ENCODE results near the gene PLA2G12B. TPM values are rescaled to one million over a fixed set of nuclear protein-coding genes. Genes with fewer than 3 reads are reported as not detected.
"Not testable (repeated sequence)": the region's sequence is repeated elsewhere in the genome, so short reads cannot be mapped to it uniquely, and the experiment has no call there.

The PLA2G12B gene, protein sequence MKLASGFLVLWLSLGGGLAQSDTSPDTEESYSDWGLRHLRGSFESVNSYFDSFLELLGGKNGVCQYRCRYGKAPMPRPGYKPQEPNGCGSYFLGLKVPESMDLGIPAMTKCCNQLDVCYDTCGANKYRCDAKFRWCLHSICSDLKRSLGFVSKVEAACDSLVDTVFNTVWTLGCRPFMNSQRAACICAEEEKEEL
- total RNA-seq = not detected

DNA sequence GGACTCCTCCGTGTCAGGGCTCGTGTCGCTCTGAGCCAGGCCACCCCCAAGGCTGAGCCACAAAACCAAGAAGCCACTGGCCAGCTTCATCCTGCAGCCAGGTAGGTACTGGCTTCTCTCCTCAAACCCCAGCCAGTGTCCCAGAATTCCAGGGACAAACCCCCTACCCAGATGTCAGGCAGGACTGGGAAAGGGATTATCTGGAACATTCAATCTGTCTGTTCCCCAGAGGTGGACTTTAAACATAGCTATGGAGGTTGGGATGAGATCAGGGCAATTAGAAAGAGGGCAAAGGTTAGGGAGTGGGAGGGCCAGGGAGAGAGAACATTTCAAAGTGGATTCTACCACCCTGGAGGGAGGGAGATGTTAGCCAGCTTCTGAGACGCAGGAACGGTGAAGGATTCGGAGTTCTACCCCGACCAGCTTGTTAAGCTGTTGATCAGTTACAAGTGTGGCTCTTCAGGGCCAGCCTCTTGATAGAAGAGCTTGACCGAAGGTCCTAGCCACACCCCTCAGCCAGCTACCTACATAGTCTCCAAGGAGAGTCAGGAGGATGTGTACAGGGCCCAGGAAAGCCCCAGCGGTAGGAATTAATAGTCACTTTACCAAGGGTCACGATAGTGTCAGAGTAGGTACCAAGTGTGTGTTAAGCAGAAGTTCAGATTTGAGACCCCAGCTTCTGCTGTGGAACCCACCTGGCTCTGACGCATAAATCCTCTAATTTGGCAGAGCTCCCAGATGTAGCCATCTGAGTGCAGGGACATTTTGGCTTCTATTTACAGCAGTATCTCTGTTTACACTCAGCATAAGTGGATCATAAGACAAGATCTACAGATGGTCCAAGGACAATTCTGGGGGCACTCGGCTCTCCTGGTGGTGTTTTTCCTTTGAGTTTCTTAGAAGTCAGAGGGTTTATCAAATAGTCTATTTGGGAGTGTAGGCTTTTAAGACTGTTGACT lies at the start of gene PLA2G12B:
TSS of gene PLA2G12B (minus strand) at position 211 of the 959 bp plus-strand sequence. CDS start at position 90, 121 bp downstream.
- no peaks in the 10 kb centered on the region for H3K36me3 Mint-ChIP-seq
- H3K27me3 Mint-ChIP-seq = peaks cover 12% of the 10 kb centered on the region
- no peak within 1 kb of the TSS for H3K27ac Mint-ChIP-seq
- DNase-seq = no peak
- H3K4me3 Mint-ChIP-seq = no peak within 1 kb of the TSS
- POLR2A ChIA-PET = no interaction called here
- no peaks in the 10 kb centered on the region for H3K4me1 Mint-ChIP-seq
- no peak for ATAC-seq (ENCODE audit: low read depth)
- H3K9me3 Mint-ChIP-seq = no peaks in the 10 kb centered on the region

DNA sequence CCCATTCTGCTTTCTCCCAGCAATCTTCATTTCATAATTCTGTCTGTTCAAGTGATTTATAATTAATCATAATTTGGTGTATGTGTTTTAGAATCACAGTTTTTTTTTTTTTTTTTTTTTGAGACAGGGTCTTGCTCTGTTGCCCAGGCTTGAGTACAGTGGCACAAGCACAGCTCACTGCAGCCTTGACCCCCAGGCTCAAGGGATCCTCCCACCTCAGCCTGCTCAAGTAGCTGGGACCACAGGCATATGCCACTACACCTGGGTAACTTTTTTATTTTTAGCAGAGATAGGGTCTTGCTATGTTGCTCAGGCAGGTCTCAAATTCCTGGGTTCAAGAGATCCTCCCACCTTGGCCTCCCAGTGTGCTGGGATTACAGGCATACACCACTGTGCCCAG lies 49.2 kb upstream of the PLA2G12B start:
- no peaks in the 10 kb centered on the region for H3K4me1 Mint-ChIP-seq
- no peak overlapping the region for H3K4me3 Mint-ChIP-seq
- no peaks in the 10 kb centered on the region for H3K27me3 Mint-ChIP-seq
- H3K36me3 Mint-ChIP-seq = peaks cover 38% of the 10 kb centered on the region
- H3K27ac Mint-ChIP-seq = no peak overlapping the region
- no peak for DNase-seq
- peaks cover 3% of the 10 kb centered on the region for H3K9me3 Mint-ChIP-seq
- no peak for ATAC-seq (ENCODE audit: low read depth)
- POLR2A ChIA-PET = no interaction called here

DNA sequence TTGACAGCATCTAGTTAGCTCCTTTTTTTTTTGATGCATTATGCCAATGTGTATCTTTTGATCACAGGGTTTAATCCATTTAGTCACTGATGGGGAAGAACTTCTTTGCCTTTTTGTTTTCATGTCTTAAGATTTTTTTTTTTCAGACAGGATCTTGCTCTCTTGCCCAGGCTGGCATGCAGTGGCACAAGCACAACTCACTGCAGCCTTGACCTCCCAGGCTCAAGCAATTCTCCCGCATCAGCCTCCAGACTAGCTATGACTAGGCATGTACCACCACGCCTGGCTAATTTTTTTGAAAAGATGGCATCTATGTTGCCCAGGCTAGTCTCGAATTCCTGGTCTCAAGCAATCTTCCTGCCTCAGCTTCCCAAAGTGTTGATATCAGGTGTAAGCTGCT lies 46.4 kb upstream of the PLA2G12B start:
- DNase-seq = no peak
- no peak for ATAC-seq (ENCODE audit: low read depth)
- Mint-ChIP-seq H3K27ac (no peak overlapping the region), H3K4me3 (no peak overlapping the region), H3K36me3 (peaks cover 36% of the 10 kb centered on the region), H3K27me3 (no peaks in the 10 kb centered on the region), H3K9me3 (peaks cover 7% of the 10 kb centered on the region), H3K4me1 (no peaks in the 10 kb centered on the region)
- POLR2A ChIA-PET = no interaction called here

DNA sequence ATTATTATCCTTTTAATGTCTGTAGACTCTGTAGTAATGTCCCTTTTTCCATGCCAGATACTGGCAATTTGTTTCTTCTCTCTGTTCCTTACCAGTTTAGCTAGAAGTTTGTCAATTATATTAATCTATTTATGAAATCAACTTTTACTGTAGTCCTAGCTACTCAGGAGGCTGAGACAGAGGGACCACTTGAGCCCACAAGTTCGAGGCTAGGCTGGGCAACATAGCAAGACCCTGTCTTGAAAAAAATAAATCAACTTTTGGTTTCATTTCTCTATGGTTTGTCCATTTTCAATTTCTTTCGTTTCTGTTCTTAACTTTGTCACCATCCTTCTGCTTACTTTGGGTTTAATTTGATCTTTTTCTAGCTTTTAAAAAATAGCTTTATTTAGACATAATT lies 42.5 kb upstream of the PLA2G12B start:
- peaks cover 54% of the 10 kb centered on the region for H3K36me3 Mint-ChIP-seq

DNA sequence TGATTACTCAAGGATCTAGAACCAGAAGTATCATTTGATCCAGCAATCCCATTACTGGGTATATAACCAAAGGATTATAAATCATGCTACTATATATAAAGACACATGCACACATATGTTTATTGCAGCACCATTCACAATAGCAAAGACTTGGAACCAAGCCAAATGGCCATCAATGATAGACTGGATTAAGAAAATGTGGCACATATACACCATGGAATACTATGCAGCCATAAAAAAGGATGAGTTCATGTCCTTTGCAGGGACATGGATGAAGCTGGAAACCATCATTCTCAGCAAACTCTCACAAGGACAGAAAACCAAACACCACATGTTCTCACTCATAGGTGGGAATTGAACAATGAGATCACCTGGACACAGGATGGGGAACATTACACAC lies 40.9 kb upstream of the PLA2G12B start:
- DNase-seq; POLR2A ChIA-PET; H3K27me3 Mint-ChIP-seq; H3K4me3 Mint-ChIP-seq; H3K4me1 Mint-ChIP-seq; H3K27ac Mint-ChIP-seq; ATAC-seq (ENCODE audit: low read depth): not testable (repeated sequence)
- peaks cover 15% of the 10 kb centered on the region for H3K9me3 Mint-ChIP-seq
- H3K36me3 Mint-ChIP-seq = peaks cover 49% of the 10 kb centered on the region

More for the DNA sequence above, 42.5 kb upstream of the PLA2G12B start:
- POLR2A ChIA-PET = no interaction called here
- ATAC-seq (ENCODE audit: low read depth) = no peak
- no peak overlapping the region for H3K4me3 Mint-ChIP-seq
- DNase-seq = no peak
- peaks cover 15% of the 10 kb centered on the region for H3K9me3 Mint-ChIP-seq
- no peaks in the 10 kb centered on the region for H3K27me3 Mint-ChIP-seq
- H3K4me1 Mint-ChIP-seq = peaks cover 2% of the 10 kb centered on the region
- H3K27ac Mint-ChIP-seq = no peak overlapping the region

DNA sequence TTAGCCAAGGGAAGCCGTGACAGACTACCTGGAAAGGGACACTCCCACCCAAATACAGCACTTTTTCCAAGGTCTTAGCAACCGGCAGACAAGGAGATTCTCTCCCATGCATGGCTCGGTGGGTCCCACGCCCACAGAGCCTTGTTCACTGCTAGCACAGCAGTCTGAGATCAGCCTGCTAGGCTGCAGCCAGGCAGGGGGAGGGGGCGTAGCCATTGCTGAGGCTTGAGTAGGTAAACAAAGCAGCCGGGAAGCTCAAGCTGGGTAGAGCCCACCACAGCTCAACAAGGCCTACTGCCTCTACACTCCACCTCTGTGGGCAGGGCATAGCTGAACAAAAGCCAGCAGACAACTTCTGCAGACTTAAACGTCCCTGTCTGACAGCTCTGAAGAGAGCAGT lies 35.2 kb upstream of the PLA2G12B start:
- ATAC-seq (ENCODE audit: low read depth); H3K27ac Mint-ChIP-seq; POLR2A ChIA-PET; H3K4me3 Mint-ChIP-seq; H3K4me1 Mint-ChIP-seq; DNase-seq; H3K27me3 Mint-ChIP-seq; H3K9me3 Mint-ChIP-seq: not testable (repeated sequence)
- H3K36me3 Mint-ChIP-seq = peaks cover 43% of the 10 kb centered on the region

DNA sequence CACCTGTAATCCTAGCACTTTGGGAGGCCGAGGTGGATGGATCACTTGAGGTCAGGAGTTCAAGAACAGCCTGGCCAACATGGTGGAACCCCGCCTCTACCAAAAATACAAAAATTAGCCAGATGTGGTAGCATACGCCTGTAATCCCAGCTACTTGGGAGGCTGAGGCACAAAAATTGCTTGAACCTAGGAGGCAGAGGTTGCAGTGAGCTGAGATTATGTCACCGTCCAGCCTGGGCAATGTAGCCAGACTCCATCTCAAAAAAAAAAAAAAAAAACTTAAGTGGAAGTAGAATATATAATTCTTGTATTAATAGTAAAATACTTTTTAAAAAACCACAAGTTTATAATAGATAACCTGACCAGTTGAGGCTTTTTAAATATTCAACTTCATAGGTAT lies 30.0 kb upstream of the PLA2G12B start:
- Mint-ChIP-seq H3K36me3 (peaks cover 25% of the 10 kb centered on the region), H3K9me3 (peaks cover 10% of the 10 kb centered on the region)
- H3K27me3 Mint-ChIP-seq; H3K4me1 Mint-ChIP-seq; H3K27ac Mint-ChIP-seq; DNase-seq; ATAC-seq (ENCODE audit: low read depth); POLR2A ChIA-PET; H3K4me3 Mint-ChIP-seq: not testable (repeated sequence)

DNA sequence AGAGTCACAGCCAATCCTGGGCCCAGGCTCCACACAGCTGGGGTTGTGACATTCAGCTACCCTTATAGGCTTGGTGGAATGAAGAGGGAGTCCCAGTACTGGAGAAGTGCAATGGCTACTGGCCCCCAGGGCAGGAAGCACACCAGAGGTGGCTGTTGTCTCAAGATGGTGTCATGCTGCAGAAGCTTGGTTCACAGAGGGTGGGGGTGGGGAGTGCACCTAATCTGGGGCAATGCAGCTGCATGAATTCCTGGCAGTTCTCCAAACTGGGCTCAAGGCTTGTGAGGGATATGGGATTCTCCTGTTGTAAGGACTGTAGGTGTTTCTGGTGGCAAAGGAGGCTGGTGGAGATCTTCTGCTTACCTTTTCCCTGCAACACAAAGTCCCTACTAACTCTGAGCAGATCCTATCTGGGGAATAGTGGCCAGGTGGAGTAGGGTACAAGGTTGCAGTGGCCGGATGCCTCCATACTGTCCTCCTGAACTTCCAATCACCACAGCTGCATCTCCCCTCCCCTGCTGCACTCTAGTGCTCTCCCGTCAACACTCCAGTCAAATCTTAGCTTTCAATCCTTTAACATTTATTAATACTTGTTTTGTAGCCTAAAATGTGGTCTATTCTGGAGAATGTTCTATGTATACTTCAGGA lies 27.4 kb upstream of the PLA2G12B start:
- no peak overlapping the region for H3K27ac Mint-ChIP-seq
- H3K27me3 Mint-ChIP-seq = peaks cover 4% of the 10 kb centered on the region
- H3K4me1 Mint-ChIP-seq = no peaks in the 10 kb centered on the region
- H3K4me3 Mint-ChIP-seq = no peak overlapping the region
- peaks cover 24% of the 10 kb centered on the region for H3K9me3 Mint-ChIP-seq
- POLR2A ChIA-PET = no interaction called here
- DNase-seq (no peak), ATAC-seq (ENCODE audit: low read depth) (no peak)
- peaks cover 13% of the 10 kb centered on the region for H3K36me3 Mint-ChIP-seq

DNA sequence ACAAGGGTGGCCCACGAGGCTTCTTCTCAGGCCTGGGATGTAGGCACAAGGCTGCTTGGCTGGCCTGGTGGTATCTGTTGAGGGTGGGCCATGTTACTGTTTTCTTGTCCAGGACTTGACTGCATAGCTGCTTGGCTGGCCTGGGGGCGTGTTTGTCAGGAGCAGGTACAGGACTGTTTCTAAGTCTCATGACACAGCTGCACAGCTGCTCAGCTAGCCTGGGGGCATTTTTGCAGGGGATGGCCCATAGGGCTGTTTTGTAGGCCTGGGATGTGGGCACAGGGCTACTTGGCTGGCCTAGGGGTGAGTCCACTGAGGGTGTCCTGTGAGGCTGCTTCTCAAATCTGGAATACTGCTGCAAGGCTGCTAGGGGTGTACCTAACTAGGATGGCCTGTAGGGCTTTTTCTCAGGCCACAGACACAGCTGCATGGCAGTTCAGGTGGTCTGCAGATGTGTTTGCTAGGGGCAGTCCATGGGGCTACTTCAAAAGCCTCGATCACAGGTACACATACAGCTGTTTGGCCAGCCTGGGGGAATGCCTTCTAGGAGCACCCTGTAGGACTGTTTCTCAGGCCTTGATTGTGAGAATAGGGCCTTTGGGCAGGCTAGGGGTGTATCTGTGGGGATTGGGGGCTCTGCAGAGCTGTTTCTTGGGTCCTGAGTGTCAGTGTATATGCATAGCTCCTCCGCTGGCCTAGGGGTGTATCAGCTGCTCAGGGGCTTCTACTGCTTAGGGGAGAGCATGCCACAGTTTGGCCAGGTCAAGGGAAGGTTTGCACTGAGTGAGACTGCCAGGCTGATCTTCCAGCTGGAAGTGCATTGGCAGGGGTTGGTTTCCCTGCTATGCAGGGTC lies 26.6 kb upstream of the PLA2G12B start:
- Mint-ChIP-seq H3K4me3 (no peak overlapping the region), H3K4me1 (no peaks in the 10 kb centered on the region), H3K36me3 (peaks cover 14% of the 10 kb centered on the region), H3K27ac (no peak overlapping the region), H3K27me3 (peaks cover 8% of the 10 kb centered on the region), H3K9me3 (peaks cover 26% of the 10 kb centered on the region)
- DNase-seq (no peak), ATAC-seq (ENCODE audit: low read depth) (no peak)
- POLR2A ChIA-PET = no interaction called here

DNA sequence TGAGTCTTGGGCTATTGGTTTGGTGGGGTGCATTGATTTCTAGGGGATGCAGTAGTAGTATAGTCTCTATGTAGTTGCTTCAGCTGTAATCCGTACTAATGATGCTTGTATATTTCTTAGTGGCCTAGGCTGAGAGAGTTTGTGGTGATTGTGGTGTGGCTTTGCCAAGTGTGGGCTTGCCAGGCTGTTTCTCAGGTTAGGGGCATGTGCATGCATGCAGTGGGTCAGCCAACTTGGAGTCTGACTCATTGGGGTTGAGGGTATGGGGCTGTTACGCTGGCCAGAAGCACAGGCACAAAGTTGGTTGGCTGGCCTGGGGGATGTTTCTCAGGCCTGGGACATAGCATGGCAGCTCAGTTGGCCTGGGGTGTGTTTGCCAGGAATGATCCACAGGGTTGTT lies 25.7 kb upstream of the PLA2G12B start:
- no peak overlapping the region for H3K4me3 Mint-ChIP-seq
- POLR2A ChIA-PET = no interaction called here
- no peak for ATAC-seq (ENCODE audit: low read depth)

DNA sequence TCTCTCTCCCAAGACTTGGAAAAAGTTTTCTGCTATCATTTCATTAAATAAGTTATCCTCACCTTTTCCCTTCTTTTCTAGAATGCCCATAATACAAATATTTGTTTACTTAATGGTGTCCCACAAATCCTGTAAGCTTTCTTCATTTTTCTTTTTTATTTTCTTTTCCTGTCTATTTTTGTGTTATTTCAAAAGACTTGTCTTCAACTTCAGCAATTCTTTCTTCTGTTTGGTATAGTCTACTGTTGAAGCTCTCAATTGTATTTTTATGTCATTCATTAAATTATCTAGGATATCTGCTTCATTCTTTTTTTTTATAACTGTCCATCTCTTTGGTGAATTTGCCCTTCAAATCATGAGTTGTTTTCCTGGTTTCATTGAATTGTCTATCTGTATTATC lies 25.1 kb upstream of the PLA2G12B start:
- Mint-ChIP-seq H3K27ac (no peak overlapping the region), H3K27me3 (peaks cover 14% of the 10 kb centered on the region), H3K4me1 (no peaks in the 10 kb centered on the region), H3K4me3 (no peak overlapping the region), H3K9me3 (peaks cover 32% of the 10 kb centered on the region), H3K36me3 (peaks cover 14% of the 10 kb centered on the region)
- POLR2A ChIA-PET = no interaction called here
- DNase-seq = no peak
- no peak for ATAC-seq (ENCODE audit: low read depth)

More for the DNA sequence above, 25.7 kb upstream of the PLA2G12B start:
- Mint-ChIP-seq H3K27ac (no peak overlapping the region), H3K36me3 (peaks cover 14% of the 10 kb centered on the region), H3K27me3 (peaks cover 12% of the 10 kb centered on the region), H3K9me3 (peaks cover 32% of the 10 kb centered on the region), H3K4me1 (no peaks in the 10 kb centered on the region)
- no peak for DNase-seq

DNA sequence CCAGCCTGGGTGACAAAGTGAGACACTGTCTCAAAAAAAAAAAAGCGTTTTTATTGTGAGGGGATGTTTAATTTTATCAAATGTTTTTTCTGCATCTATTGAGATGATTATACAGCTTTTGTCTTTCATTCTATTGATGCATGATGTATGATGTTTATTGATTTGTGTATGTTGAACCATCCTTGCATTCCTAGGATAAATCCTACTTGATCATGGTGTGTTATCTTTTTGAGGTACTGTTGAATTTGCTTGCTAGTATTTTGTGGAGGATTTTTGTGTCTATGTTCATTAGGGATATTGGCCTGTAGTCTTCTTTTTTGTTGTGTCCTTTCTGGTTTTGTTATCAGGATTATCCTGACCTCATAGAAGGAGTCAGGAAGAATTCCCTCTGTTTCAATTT lies 22.3 kb upstream of the PLA2G12B start:
- DNase-seq (no peak), ATAC-seq (ENCODE audit: low read depth) (no peak)
- Mint-ChIP-seq H3K36me3 (peaks cover 14% of the 10 kb centered on the region), H3K27ac (no peak overlapping the region), H3K27me3 (peaks cover 17% of the 10 kb centered on the region), H3K4me3 (no peak overlapping the region), H3K9me3 (peaks cover 32% of the 10 kb centered on the region), H3K4me1 (no peaks in the 10 kb centered on the region)
- POLR2A ChIA-PET = no interaction called here

DNA sequence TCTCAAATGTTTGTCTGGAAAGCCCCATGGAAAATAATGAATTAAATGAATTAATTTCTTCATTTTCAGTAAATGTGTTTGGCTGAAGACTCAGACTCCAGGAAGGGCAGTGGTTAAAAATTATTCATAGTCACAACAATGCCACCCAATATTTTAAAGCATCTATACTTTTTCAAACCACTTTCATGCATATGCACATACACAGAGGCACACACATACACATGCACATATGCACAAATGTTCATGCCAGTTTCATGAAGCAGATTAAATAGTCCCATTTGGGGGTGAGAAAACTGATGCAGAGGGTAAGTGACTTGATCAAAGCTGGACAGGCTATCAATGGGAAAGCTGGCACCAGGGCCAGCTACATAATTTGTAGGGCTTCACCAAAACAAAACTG lies 1.4 kb upstream of the PLA2G12B start:
- Mint-ChIP-seq H3K4me3 (no peak overlapping the region), H3K27me3 (peaks cover 17% of the 10 kb centered on the region), H3K36me3 (no peaks in the 10 kb centered on the region), H3K27ac (no peak overlapping the region), H3K9me3 (no peaks in the 10 kb centered on the region), H3K4me1 (no peaks in the 10 kb centered on the region)
- DNase-seq = no peak
- POLR2A ChIA-PET = no interaction called here
- ATAC-seq (ENCODE audit: low read depth) = no peak

Measured in activated naive CD8-positive, alpha-beta T cell treated with anti-CD3 and anti-CD28 coated beads, Interleukin-2, amount 10 ng/mL, durations not matched to agents 7 days and 5 days (primary cell).